ENCODE results near the gene WNT2. TPM values are rescaled to one million over a fixed set of nuclear protein-coding genes. Genes with fewer than 3 reads are reported as not detected.

The WNT2 gene
- total RNA-seq, 1 donor, result 56.1 TPM

DNA sequence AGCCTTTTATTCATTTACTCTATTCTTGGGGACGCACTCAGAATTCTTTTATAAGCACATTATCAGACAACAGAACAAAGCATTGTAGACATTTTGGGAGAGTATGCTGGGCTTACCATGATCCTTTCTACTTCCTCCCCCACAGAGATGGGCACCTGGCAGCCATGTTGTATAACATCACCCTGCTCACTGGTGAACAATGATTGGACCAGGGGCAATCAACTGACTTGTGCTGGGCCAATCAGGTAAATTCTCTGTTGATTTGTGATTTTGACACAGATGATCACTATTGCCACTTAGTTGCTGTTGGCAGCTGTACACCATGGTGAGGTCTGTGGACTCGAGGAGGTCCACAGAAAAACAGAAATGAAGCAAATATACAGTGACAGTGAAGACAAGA is 43.7 kb downstream of the WNT2 start:
- H3K4me3 ChIP-seq (ENCODE audit: low read depth, low read length), result no peak overlapping the region
- TF ChIP-seq, protein P1, sequence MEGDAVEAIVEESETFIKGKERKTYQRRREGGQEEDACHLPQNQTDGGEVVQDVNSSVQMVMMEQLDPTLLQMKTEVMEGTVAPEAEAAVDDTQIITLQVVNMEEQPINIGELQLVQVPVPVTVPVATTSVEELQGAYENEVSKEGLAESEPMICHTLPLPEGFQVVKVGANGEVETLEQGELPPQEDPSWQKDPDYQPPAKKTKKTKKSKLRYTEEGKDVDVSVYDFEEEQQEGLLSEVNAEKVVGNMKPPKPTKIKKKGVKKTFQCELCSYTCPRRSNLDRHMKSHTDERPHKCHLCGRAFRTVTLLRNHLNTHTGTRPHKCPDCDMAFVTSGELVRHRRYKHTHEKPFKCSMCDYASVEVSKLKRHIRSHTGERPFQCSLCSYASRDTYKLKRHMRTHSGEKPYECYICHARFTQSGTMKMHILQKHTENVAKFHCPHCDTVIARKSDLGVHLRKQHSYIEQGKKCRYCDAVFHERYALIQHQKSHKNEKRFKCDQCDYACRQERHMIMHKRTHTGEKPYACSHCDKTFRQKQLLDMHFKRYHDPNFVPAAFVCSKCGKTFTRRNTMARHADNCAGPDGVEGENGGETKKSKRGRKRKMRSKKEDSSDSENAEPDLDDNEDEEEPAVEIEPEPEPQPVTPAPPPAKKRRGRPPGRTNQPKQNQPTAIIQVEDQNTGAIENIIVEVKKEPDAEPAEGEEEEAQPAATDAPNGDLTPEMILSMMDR (IDR thresholded peaks at IDR 0.05; ENCODE audit: insufficient read depth, low read depth, low read length), result no peak

GRCh38 chr7:117278040-117278439 is 44.8 kb downstream of the WNT2 start:
- DNase-seq (ENCODE audit: low read depth), result no peak
- no peak overlapping the region for H3K4me3 ChIP-seq (ENCODE audit: low read depth, low read length)
- TF ChIP-seq, protein P1 (IDR thresholded peaks at IDR 0.05; ENCODE audit: insufficient read depth, low read depth, low read length), result no peak

More for the DNA sequence above, 43.7 kb downstream of the WNT2 start:
- DNase-seq (ENCODE audit: low read depth), result no peak

DNA sequence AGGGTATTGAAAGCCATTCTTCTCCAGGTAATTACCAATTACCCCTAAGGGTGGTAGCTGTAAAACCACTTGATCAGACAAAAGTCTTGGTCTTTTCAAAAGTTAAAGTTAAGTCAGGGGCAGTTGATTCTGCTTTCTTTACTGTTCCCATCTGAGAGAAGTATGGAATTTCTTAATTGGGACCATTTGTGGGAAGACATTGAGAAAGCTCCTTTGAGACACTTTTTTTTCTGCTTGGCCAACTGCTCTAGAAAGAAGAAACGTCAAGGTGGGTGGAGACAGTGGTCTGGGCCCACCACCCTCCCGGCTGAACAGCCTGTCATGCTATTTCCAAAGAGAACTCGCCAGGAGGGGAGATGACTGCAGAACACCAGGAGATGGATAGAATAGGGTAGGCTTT is 45.3 kb downstream of the WNT2 start:
- TF ChIP-seq, protein P1 (IDR thresholded peaks at IDR 0.05; ENCODE audit: insufficient read depth, low read depth, low read length), result no peak
- DNase-seq (ENCODE audit: low read depth), result no peak

DNA sequence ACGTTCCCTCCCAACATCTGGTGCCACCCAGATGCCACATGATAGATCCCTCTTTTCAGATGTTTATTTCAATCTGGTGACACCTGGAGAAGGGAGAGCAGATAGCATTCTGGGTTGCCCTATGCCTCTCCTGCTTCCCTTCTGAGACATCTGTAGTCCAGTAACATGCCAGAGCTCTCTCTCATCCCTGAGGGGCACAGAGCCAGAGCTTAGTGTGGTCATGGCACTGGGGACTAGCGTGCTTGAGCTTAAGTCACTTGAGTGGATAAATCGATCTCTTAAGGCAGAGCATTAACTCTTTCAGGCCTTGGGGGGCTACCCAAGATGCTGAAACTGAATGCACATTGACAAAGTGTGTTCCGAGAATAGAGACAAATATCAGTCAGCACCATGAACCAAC is 47.9 kb downstream of the WNT2 start:
- no peak for DNase-seq (ENCODE audit: low read depth)
- TF ChIP-seq, protein P1 (IDR thresholded peaks at IDR 0.05; ENCODE audit: insufficient read depth, low read depth, low read length), result no peak
- no peak overlapping the region for H3K4me3 ChIP-seq (ENCODE audit: low read depth, low read length)

More for the DNA sequence above, 45.3 kb downstream of the WNT2 start:
- H3K4me3 ChIP-seq (ENCODE audit: low read depth, low read length), result no peak overlapping the region

DNA sequence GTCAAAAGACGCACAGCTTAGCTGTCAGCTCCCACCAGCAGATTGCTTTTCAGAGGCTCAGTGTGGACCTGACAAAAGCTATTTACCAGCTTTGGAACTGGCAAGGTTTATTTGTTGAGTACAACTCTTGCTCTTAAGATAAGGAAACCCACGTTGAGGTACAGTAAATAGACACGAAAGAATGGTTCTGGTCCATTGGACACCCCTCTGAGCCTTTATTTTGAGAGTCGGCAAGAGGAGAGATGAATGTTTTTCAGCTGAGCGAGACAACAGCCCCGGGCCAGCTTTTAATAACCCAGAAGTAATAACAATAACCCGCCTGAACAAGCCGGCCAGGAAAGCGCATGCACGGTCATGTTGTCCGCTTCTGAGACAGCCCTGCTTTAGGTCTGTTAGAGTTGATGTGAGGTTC is 49.0 kb downstream of the WNT2 start:
- no peak overlapping the region for H3K4me3 ChIP-seq (ENCODE audit: low read depth, low read length)
- TF ChIP-seq, protein P1 (IDR thresholded peaks at IDR 0.05; ENCODE audit: insufficient read depth, low read depth, low read length), result no peak
- DNase-seq (ENCODE audit: low read depth), result peak; percentile 74

DNA sequence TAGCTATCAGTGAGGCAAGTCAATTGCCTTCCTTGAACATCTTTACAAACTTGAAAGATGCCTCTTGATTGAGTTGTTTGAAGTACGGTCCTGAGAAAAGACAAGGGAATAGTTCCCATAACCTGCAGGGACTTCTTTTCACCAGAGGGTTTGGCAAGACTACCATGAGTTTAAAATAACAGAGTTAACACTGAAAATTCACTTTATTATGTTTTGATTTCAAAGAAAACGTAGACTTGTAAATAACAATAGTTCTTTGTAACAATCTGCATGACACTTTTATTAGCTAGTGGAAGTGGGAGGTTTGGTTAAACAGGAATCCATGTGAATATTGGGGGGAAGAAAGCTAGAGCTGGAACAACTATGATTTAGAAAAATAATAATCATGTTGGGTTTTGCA is 49.5 kb downstream of the WNT2 start:
- no peak overlapping the region for H3K4me3 ChIP-seq (ENCODE audit: low read depth, low read length)
- TF ChIP-seq, protein P1 (IDR thresholded peaks at IDR 0.05; ENCODE audit: insufficient read depth, low read depth, low read length), result no peak
- DNase-seq (ENCODE audit: low read depth), result peak; percentile 88

All from fibroblast of villous mesenchyme (primary cell).